ENCODE results near the gene SAMD1. TPM values are rescaled to one million over a fixed set of nuclear protein-coding genes. Genes with fewer than 3 reads are reported as not detected.

Gene SAMD1
- total RNA-seq, 1 experiment from 2014 or later, result 62.2 TPM

- TF ChIP-seq EZH2 (IDR thresholded peaks at IDR 0.05; ENCODE audit: low read length, unreplicated experiment), result no peak
- TF ChIP-seq EZH2phosphoT487 (IDR thresholded peaks at IDR 0.05; ENCODE audit: borderline replicate concordance, low read length), result no peak
- no peak for TF ChIP-seq CTCF (conservative IDR thresholded peaks at IDR 0.05; ENCODE audit: low read depth, low read length)
- Histone ChIP-seq H3K4me2 (ENCODE audit: low read length) (0 out of 2 replicates have a peak overlapping the region, but pooled peaks have one; percentile 60), H3K36me3 (ENCODE audit: low read depth, low read length) (no peaks in the 10 kb centered on the region), H3F3A (ENCODE audit: low read length, unreplicated experiment) (no peaks in the 10 kb centered on the region), H3K27ac (ENCODE audit: low read length) (no peak overlapping the region), H3K9ac (ENCODE audit: low read length) (no peak overlapping the region), H3K9me2 (replicated peaks; ENCODE audit: low read length) (no peaks in the 10 kb centered on the region), H3K4me1 (ENCODE audit: insufficient read depth, low read length) (peaks cover 21% of the 10 kb centered on the region), H4K20me1 (ENCODE audit: low read length) (no peaks in the 10 kb centered on the region), H2AFZ (ENCODE audit: low read length) (no peak overlapping the region), H3K27me3 (ENCODE audit: low read length) (no peaks in the 10 kb centered on the region), H3K9me3 (ENCODE audit: low read length) (no peaks in the 10 kb centered on the region), H3K4me3 (ENCODE audit: low read length) (no peak overlapping the region), H3K79me2 (ENCODE audit: low read length) (no peaks in the 10 kb centered on the region)
- POLR2A ChIA-PET (ENCODE audit: unreplicated experiment), result no interaction called here
- DNase-seq (no peak), ATAC-seq (no peak)
- no TSS peak for BruUV-seq (replicated peaks)
- CTCF ChIA-PET, result no interaction called here
- intact Hi-C loops (cut with micrococcal nuclease), result no loop called here
Observed at GRCh38 chr19:14062558-14062855, 28.0 kb downstream of the SAMD1 start.

- no peak within 1 kb of the TSS for H3K4me3 ChIP-seq (ENCODE audit: low read length)
- POLR2A ChIA-PET (ENCODE audit: unreplicated experiment), result no interaction called here
Observed at GRCh38 chr19:14061751-14062557, 28.6 kb downstream of the SAMD1 start, which contains the start of gene PALM3. Gene PALM3 (minus strand): TSS chr19:14062076. CDS start chr19:14061980, 96 bp downstream.

More at GRCh38 chr19:14061751-14062557, 28.6 kb downstream of the SAMD1 start, which contains the start of gene PALM3:
- no peaks in the 10 kb centered on the region for H3K27me3 ChIP-seq (ENCODE audit: low read length)
- H3K4me1 ChIP-seq (ENCODE audit: insufficient read depth, low read length), result peaks cover 21% of the 10 kb centered on the region
- peak; percentile 52 for DNase-seq
- no peak within 1 kb of the TSS for H3K27ac ChIP-seq (ENCODE audit: low read length)
- no peaks in the 10 kb centered on the region for H3K36me3 ChIP-seq (ENCODE audit: low read depth, low read length)
- BruUV-seq (replicated peaks), result no TSS peak
- TF ChIP-seq EZH2phosphoT487 (IDR thresholded peaks at IDR 0.05; ENCODE audit: borderline replicate concordance, low read length) (no peak), CTCF (conservative IDR thresholded peaks at IDR 0.05; ENCODE audit: low read depth, low read length) (no peak), EZH2 (IDR thresholded peaks at IDR 0.05; ENCODE audit: low read length, unreplicated experiment) (no peak)
- peak; percentile 34 for ATAC-seq
- H2AFZ ChIP-seq (ENCODE audit: low read length), result no peak within 1 kb of the TSS; the same call in 1 of the 2 replicates
- no peaks in the 10 kb centered on the region for H3K9me3 ChIP-seq (ENCODE audit: low read length)
- H3K79me2 ChIP-seq (ENCODE audit: low read length), result no peaks in the 10 kb centered on the region
- peak within 1 kb of the TSS; percentile 60 for H3K4me2 ChIP-seq (ENCODE audit: low read length)
- no peaks in the 10 kb centered on the region for H4K20me1 ChIP-seq (ENCODE audit: low read length)
- no peaks in the 10 kb centered on the region for H3K9me2 ChIP-seq (replicated peaks; ENCODE audit: low read length)
- no peaks in the 10 kb centered on the region for H3F3A ChIP-seq (ENCODE audit: low read length, unreplicated experiment)
- CTCF ChIA-PET, result interaction anchor here (0.6 kb wide), 1 partner anchor 147 kb away, joined by 7 read pairs; no protein-coding TSS in a partner anchor
- H3K9ac ChIP-seq (ENCODE audit: low read length), result no peak within 1 kb of the TSS
- intact Hi-C loops (cut with micrococcal nuclease), result no loop called here

Data from PC-3 (cell line).